IMR-90 (cell line): ENCODE data around the gene FOXS1.

Experiments used
- CTCF ChIP-seq: conservative IDR thresholded peaks from 2 replicates; pipeline ENCODE4 v1.5.1; 2012; ENCODE audit warnings: mild to moderate bottlenecking, low read depth, low read length, improper control_type of control experiment
- POLR2A ChIP-seq: IDR thresholded peaks from 2 replicates; pipeline ENCODE4 v1.6.1; 2012; ENCODE audit warnings: mild to moderate bottlenecking, low read depth, low read length
- RAD21 ChIP-seq: IDR thresholded peaks from 2 replicates; pipeline ENCODE4 v1.6.1; 2012; ENCODE audit warnings: low read length, improper control_type of control experiment
- RFX5 ChIP-seq: IDR thresholded peaks from 2 replicates; pipeline ENCODE4 v1.8.0; 2012; ENCODE audit warnings: low read depth, mild to moderate bottlenecking, low read length, moderate library complexity

- TF ChIP-seq CTCF (no peak), RFX5 (no peak), POLR2A (no peak), RAD21 (no peak)
These were observed 20.8 kb upstream of the FOXS1 start for GRCh38 chr20:31866221-31866620.
